HEK293 (cell line): ENCODE results near the gene FHIP1B.

Source experiments
- CTCF ChIA-PET: fragments of 350-600 bp; formaldehyde crosslinking; extraction: SDS; loops from one replicate; lab custom pipeline; 2021; ENCODE audit warnings: antibody characterized with exemption; lab: Yijun Ruan, JAX
- POLR2A ChIA-PET: fragments of 300-600 bp; formaldehyde crosslinking; extraction: SDS; loops from one replicate; lab custom pipeline; 2020; ENCODE audit warnings: antibody characterized with exemption, inconsistent platforms; lab: Yijun Ruan, JAX
- H3K27ac ChIP-seq: fragments of 200-500 bp; sonication (Bioruptor generic); 2 replicates; pipeline ENCODE4 v1.5.1; 2014; ENCODE audit warnings: low read depth, low read length, control low read depth, inconsistent platforms; ENCODE audit errors: extremely low read depth
- H3K36me3 ChIP-seq, 2 experiments: fragments of 200-500 bp in 1 of 2; sonication (Bioruptor generic) in 1 of 2; 1 replicate in 1 of 2; 2 replicates in 1 of 2; pipeline ENCODE4 v1.5.1; 2014 to 2017; ENCODE audit warnings: inconsistent platforms in 2 of 2, low read length in 2 of 2; ENCODE audit not compliant: control insufficient read depth in 2 of 2, insufficient read depth in 1 of 2
- H3K4me1 ChIP-seq: fragments of 200-500 bp; sonication (Bioruptor generic); 2 replicates; pipeline ENCODE4 v1.5.1; 2014; ENCODE audit warnings: mild to moderate bottlenecking, low read length, inconsistent platforms; ENCODE audit not compliant: control insufficient read depth, insufficient read depth
- H3K4me3 ChIP-seq: 2 replicates; pipeline ENCODE4 v1.5.1; 2011; ENCODE audit warnings: low read depth, mild to moderate bottlenecking, control low read depth, low read length, moderate library complexity
- H3K9me3 ChIP-seq: fragments of 200-500 bp; sonication (Bioruptor generic); 2 replicates; pipeline ENCODE4 v1.5.1; 2014; ENCODE audit warnings: low read depth, low read length, inconsistent platforms; ENCODE audit not compliant: control insufficient read depth, insufficient read depth
- FEZF1 ChIP-seq: fragments of 450-650 bp; formaldehyde crosslinking; IDR thresholded peaks from 2 replicates; pipeline ENCODE4 v1.5.1; 2016; ENCODE audit warnings: missing biosample characterization, missing genetic modification characterization
- GLIS1 ChIP-seq: fragments of 450-650 bp; formaldehyde crosslinking; IDR thresholded peaks from 2 replicates; pipeline ENCODE4 v1.5.1; 2016; ENCODE audit warnings: missing biosample characterization, missing genetic modification characterization
- HOXA7 ChIP-seq: sonication (generic); formaldehyde crosslinking; IDR thresholded peaks from 2 replicates; pipeline ENCODE4 v1.8.1; 2022; ENCODE audit warnings: missing genetic modification reagents, borderline replicate concordance
- KLF16 ChIP-seq: fragments of 450-650 bp; formaldehyde crosslinking; IDR thresholded peaks from 2 replicates; pipeline ENCODE4 v1.5.1; 2017; ENCODE audit warnings: missing biosample characterization, missing genetic modification characterization
- MEIS1 ChIP-seq: sonication (generic); formaldehyde crosslinking; IDR thresholded peaks from 2 replicates; pipeline ENCODE4 v1.8.1; 2022; ENCODE audit warnings: missing genetic modification reagents, mild to moderate bottlenecking, borderline replicate concordance
- MZF1 ChIP-seq: fragments of 450-650 bp; formaldehyde crosslinking; IDR thresholded peaks from 2 replicates; pipeline ENCODE4 v1.5.1; 2017; ENCODE audit warnings: missing biosample characterization, missing genetic modification characterization, borderline replicate concordance
- PRDM6 ChIP-seq: fragments of 450-650 bp; formaldehyde crosslinking; IDR thresholded peaks from 2 replicates; pipeline ENCODE4 v1.5.1; 2017; ENCODE audit warnings: missing biosample characterization, missing genetic modification characterization
- SP7 ChIP-seq: fragments of 450-650 bp; formaldehyde crosslinking; IDR thresholded peaks from 2 replicates; pipeline ENCODE4 v1.5.1; 2016; ENCODE audit warnings: missing biosample characterization, missing genetic modification characterization
- ZBTB10 ChIP-seq: fragments of 450-650 bp; formaldehyde crosslinking; IDR thresholded peaks from 2 replicates; pipeline ENCODE4 v1.5.1; 2016; ENCODE audit warnings: missing biosample characterization, missing genetic modification characterization
- ZBTB21 ChIP-seq: fragments of 450-650 bp; formaldehyde crosslinking; IDR thresholded peaks from 2 replicates; pipeline ENCODE4 v1.5.1; 2017; ENCODE audit warnings: missing biosample characterization, missing genetic modification characterization
- ZBTB26 ChIP-seq: fragments of 450-650 bp; formaldehyde crosslinking; optimal IDR thresholded peaks from 2 replicates; pipeline ENCODE3; 2016; ENCODE audit warnings: missing biosample characterization, mild to moderate bottlenecking, missing genetic modification characterization
- ZNF114 ChIP-seq: fragments of 450-650 bp; formaldehyde crosslinking; IDR thresholded peaks from 2 replicates; pipeline ENCODE4 v1.5.0; 2017; ENCODE audit warnings: missing biosample characterization, missing genetic modification characterization
- ZNF138 ChIP-seq: fragments of 450-650 bp; formaldehyde crosslinking; IDR thresholded peaks from 2 replicates; pipeline ENCODE4 v1.5.1; 2016; ENCODE audit warnings: missing biosample characterization, missing genetic modification characterization, borderline replicate concordance
- ZNF146 ChIP-seq: fragments of 450-650 bp; formaldehyde crosslinking; IDR thresholded peaks from 2 replicates; pipeline ENCODE4 v1.5.1; 2016; ENCODE audit warnings: missing biosample characterization, missing genetic modification characterization
- ZNF311 ChIP-seq: fragments of 450-650 bp; formaldehyde crosslinking; IDR thresholded peaks from 2 replicates; pipeline ENCODE4 v1.5.1; 2017; ENCODE audit warnings: missing biosample characterization, missing genetic modification characterization, borderline replicate concordance
- ZNF394 ChIP-seq: fragments of 450-650 bp; formaldehyde crosslinking; IDR thresholded peaks from 2 replicates; pipeline ENCODE4 v1.5.1; 2016; ENCODE audit warnings: missing biosample characterization, missing genetic modification characterization, mild to moderate bottlenecking, moderate library complexity, borderline replicate concordance
- ZNF426 ChIP-seq: fragments of 450-650 bp; formaldehyde crosslinking; IDR thresholded peaks from 2 replicates; pipeline ENCODE4 v1.5.1; 2017; ENCODE audit warnings: missing biosample characterization, missing genetic modification characterization, mild to moderate bottlenecking, inconsistent platforms, moderate library complexity
- ZNF555 ChIP-seq: fragments of 450-650 bp; formaldehyde crosslinking; conservative IDR thresholded peaks from 2 replicates; pipeline ENCODE4 v1.5.1; 2017; ENCODE audit warnings: missing biosample characterization, mild to moderate bottlenecking, missing genetic modification characterization, inconsistent platforms
- ZNF561 ChIP-seq: fragments of 450-650 bp; IDR thresholded peaks from 2 replicates; pipeline ENCODE4 v1.5.1; 2018; ENCODE audit warnings: missing biosample characterization, missing genetic modification characterization, borderline replicate concordance
- ZNF654 ChIP-seq: fragments of 450-650 bp; formaldehyde crosslinking; IDR thresholded peaks from 2 replicates; pipeline ENCODE4 v1.5.1; 2016; ENCODE audit warnings: low read depth, missing biosample characterization, missing genetic modification characterization
- ZNF670 ChIP-seq: fragments of 450-650 bp; formaldehyde crosslinking; IDR thresholded peaks from 2 replicates; pipeline ENCODE4 v1.5.1; 2016; ENCODE audit warnings: missing biosample characterization, missing genetic modification characterization, low read depth
- ZNF677 ChIP-seq: fragments of 450-650 bp; IDR thresholded peaks from 2 replicates; pipeline ENCODE4 v1.5.0; 2018; ENCODE audit warnings: missing biosample characterization, mild to moderate bottlenecking, missing genetic modification characterization, moderate library complexity
- ZNF701 ChIP-seq: fragments of 450-650 bp; formaldehyde crosslinking; IDR thresholded peaks from 2 replicates; pipeline ENCODE4 v1.5.1; 2016; ENCODE audit warnings: missing biosample characterization, missing genetic modification characterization
- ZNF747 ChIP-seq: fragments of 450-650 bp; formaldehyde crosslinking; IDR thresholded peaks from 2 replicates; pipeline ENCODE4 v1.5.1; 2016; ENCODE audit warnings: missing biosample characterization, missing genetic modification characterization
- ZNF776 ChIP-seq: fragments of 450-650 bp; formaldehyde crosslinking; IDR thresholded peaks from 2 replicates; pipeline ENCODE4 v1.5.0; 2017; ENCODE audit warnings: missing biosample characterization, missing genetic modification characterization, borderline replicate concordance
- ZNF777 ChIP-seq: fragments of 450-650 bp; formaldehyde crosslinking; IDR thresholded peaks from 2 replicates; pipeline ENCODE4 v1.5.1; 2017; ENCODE audit warnings: missing biosample characterization, missing genetic modification characterization, borderline replicate concordance
- ZSCAN30 ChIP-seq: fragments of 450-650 bp; IDR thresholded peaks from 2 replicates; pipeline ENCODE4 v1.5.1; 2018; ENCODE audit warnings: missing biosample characterization, mild to moderate bottlenecking, missing genetic modification characterization, moderate library complexity

FHIP1B gene

GRCh38 chr11:6219359-6219758, 15.1 kb downstream of the FHIP1B start:
- TF ChIP-seq PRDM6 (tag by site-specific recombination) (no peak), ZBTB21 (tag by site-specific recombination) (no peak), ZBTB26 (tag by site-specific recombination) (no peak), HOXA7 (CRISPR knock-in tag) (no peak), ZNF426 (no peak), ZNF777 (no peak), MZF1 (tag by site-specific recombination) (no peak), ZNF701 (tag by site-specific recombination) (no peak), ZNF561 (no peak), ZBTB10 (tag by site-specific recombination) (no peak)
- TF ChIP-seq, all 188 proteins: peak for 0
- Histone ChIP-seq H3K27ac (no peak overlapping the region), H3K4me1 (no peaks in the 10 kb centered on the region), H3K9me3 (no peaks in the 10 kb centered on the region), H3K4me3 (no peak overlapping the region), H3K36me3 (peaks cover 0 to 97% of the 10 kb centered on the region in 2 experiments; a peak in 2 of 3 replicates)
- ChIA-PET CTCF (interaction anchor here (0.6 to 0.9 kb wide), 3 partner anchors 9 to 32 kb away, joined by 3 read pairs; no protein-coding TSS in a partner anchor), POLR2A (no interaction called here)

DNA sequence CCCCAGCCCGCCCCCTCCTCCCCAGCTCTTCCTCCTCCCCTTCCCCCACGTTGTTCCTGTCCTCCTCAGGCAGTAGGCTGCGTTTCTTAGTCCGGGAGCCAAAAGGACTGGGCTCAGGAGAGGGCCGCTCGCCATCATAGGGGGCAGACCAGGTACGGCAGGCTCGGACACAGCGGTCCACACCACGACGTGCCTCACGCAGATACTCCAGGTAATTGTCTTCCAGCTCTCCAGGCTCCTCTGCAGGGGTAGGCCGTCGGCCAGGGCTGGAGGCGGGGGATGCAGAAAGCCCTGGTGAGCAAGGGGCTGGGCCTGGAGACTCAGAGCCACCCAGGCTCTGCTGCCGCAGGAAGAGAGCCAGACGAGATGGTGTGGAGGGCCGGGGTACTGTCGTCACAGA, 16.7 kb downstream of the FHIP1B start:
- TF ChIP-seq GLIS1 (tag by site-specific recombination) (no peak), ZNF138 (tag by site-specific recombination) (no peak), ZNF654 (no peak), ZNF555 (tag by site-specific recombination) (no peak), ZNF670 (tag by site-specific recombination) (no peak), ZSCAN30 (tag by site-specific recombination) (no peak), SP7 (tag by site-specific recombination) (no peak), ZNF311 (no peak), ZNF747 (tag by site-specific recombination) (no peak), ZNF677 (tag by site-specific recombination) (no peak), KLF16 (tag by site-specific recombination) (no peak), ZNF776 (tag by site-specific recombination) (no peak), ZNF394 (no peak), MEIS1 (CRISPR knock-in tag) (no peak), ZNF146 (no peak), ZNF114 (tag by site-specific recombination) (no peak), FEZF1 (tag by site-specific recombination) (no peak)
- TF ChIP-seq, all 188 proteins: peak for 0
- no peaks in the 10 kb centered on the region for H3K9me3 ChIP-seq
- no peaks in the 10 kb centered on the region for H3K4me1 ChIP-seq
- H3K4me3 ChIP-seq = no peak overlapping the region
- POLR2A ChIA-PET = no interaction called here
- H3K36me3 ChIP-seq = peaks cover 0 to 97% of the 10 kb centered on the region in 2 experiments; a peak in 2 of 3 replicates
- CTCF ChIA-PET = no interaction called here
- no peak overlapping the region for H3K27ac ChIP-seq
